Neural crest cell (in vitro differentiated cells): ENCODE results near the gene GAS2L2. TPM values are rescaled to one million over a fixed set of nuclear protein-coding genes. Genes with fewer than 3 reads are reported as not detected.

ENCODE experiments used
- DNase-seq: peaks from one replicate; pipeline ENCODE4 v3.0.0; 2021; ENCODE audit warnings: low read depth, mixed read lengths, low spot score
- H3K27ac Mint-ChIP-seq: one replicate; pipeline ENCODE4 v1.8.0; 2021; ENCODE audit warnings: mild to moderate bottlenecking, mixed read lengths; ENCODE audit not compliant: unreplicated experiment
- H3K27me3 Mint-ChIP-seq: 2 replicates; pipeline ENCODE4 v1.8.0; 2021; ENCODE audit warnings: low read depth, mild to moderate bottlenecking, mixed read lengths
- H3K36me3 Mint-ChIP-seq: 2 replicates; pipeline ENCODE4 v1.8.0; 2021; ENCODE audit warnings: low read depth, mild to moderate bottlenecking, mixed read lengths
- H3K4me1 Mint-ChIP-seq: 2 replicates; pipeline ENCODE4 v1.8.0; 2021; ENCODE audit warnings: mixed read lengths
- H3K4me3 Mint-ChIP-seq: one replicate; pipeline ENCODE4 v1.8.0; 2021; ENCODE audit warnings: mild to moderate bottlenecking, mixed read lengths
- H3K9me3 Mint-ChIP-seq: 2 replicates; pipeline ENCODE4 v1.8.0; 2021; ENCODE audit warnings: mixed read lengths
- CTCF ChIP-seq: fragments of 200-600 bp; sonication (generic); conservative IDR thresholded peaks from 2 replicates; pipeline ENCODE4 v1.5.0; 2021; ENCODE audit warnings: antibody characterized with exemption, mild to moderate bottlenecking
- total RNA-seq: library from RNA; stranded (reverse); gene quantifications from 2 replicates; pipeline ENCODE4 v1.2.1, GENCODE V29; 2021

The GAS2L2 gene
- total RNA-seq, 1 donor from 2014 or later, result 0.12 TPM

GRCh38 chr17:35726127-35726952 is 26.7 kb downstream of the GAS2L2 start:
- no peak for TF ChIP-seq CTCF
- Mint-ChIP-seq H3K36me3 (peaks cover 5% of the 10 kb centered on the region), H3K27me3 (no peaks in the 10 kb centered on the region), H3K4me3 (no peak overlapping the region), H3K27ac (no peak overlapping the region), H3K4me1 (peaks cover 18% of the 10 kb centered on the region), H3K9me3 (no peaks in the 10 kb centered on the region)
- DNase-seq, result no peak

- no peak for TF ChIP-seq CTCF
- H3K27ac Mint-ChIP-seq, result no peak overlapping the region
- H3K27me3 Mint-ChIP-seq, result no peaks in the 10 kb centered on the region
- no peaks in the 10 kb centered on the region for H3K9me3 Mint-ChIP-seq
- H3K36me3 Mint-ChIP-seq, result peaks cover 5% of the 10 kb centered on the region
- peak overlapping the region; percentile 54 for H3K4me3 Mint-ChIP-seq
- DNase-seq, result no peak
- peaks cover 13% of the 10 kb centered on the region for H3K4me1 Mint-ChIP-seq
These were observed 27.3 kb downstream of the GAS2L2 start for GRCh38 chr17:35725802-35726126.

GRCh38 chr17:35725058-35725457 is 28.0 kb downstream of the GAS2L2 start:
- no peak for DNase-seq
- no peak overlapping the region for H3K27ac Mint-ChIP-seq
- TF ChIP-seq CTCF, result no peak
- H3K36me3 Mint-ChIP-seq, result peaks cover 6% of the 10 kb centered on the region
- no peak overlapping the region for H3K4me3 Mint-ChIP-seq
- no peaks in the 10 kb centered on the region for H3K9me3 Mint-ChIP-seq
- H3K4me1 Mint-ChIP-seq, result peaks cover 7% of the 10 kb centered on the region
- no peaks in the 10 kb centered on the region for H3K27me3 Mint-ChIP-seq

GRCh38 chr17:35723735-35724134 is 29.3 kb downstream of the GAS2L2 start:
- no peak overlapping the region for H3K27ac Mint-ChIP-seq
- no peaks in the 10 kb centered on the region for H3K27me3 Mint-ChIP-seq
- no peak overlapping the region for H3K4me3 Mint-ChIP-seq
- no peak for TF ChIP-seq CTCF
- H3K36me3 Mint-ChIP-seq, result peaks cover 12% of the 10 kb centered on the region
- DNase-seq, result no peak
- no peaks in the 10 kb centered on the region for H3K9me3 Mint-ChIP-seq
- H3K4me1 Mint-ChIP-seq, result no peaks in the 10 kb centered on the region

- no peaks in the 10 kb centered on the region for H3K9me3 Mint-ChIP-seq
- DNase-seq, result no peak
- no peak overlapping the region for H3K27ac Mint-ChIP-seq
These were observed 35.6 kb downstream of the GAS2L2 start for GRCh38 chr17:35717475-35717874.

More at GRCh38 chr17:35717475-35717874, 35.6 kb downstream of the GAS2L2 start:
- peaks cover 7% of the 10 kb centered on the region for H3K36me3 Mint-ChIP-seq
- no peak for TF ChIP-seq CTCF
- no peaks in the 10 kb centered on the region for H3K27me3 Mint-ChIP-seq
- H3K4me3 Mint-ChIP-seq, result no peak overlapping the region
- H3K4me1 Mint-ChIP-seq, result no peaks in the 10 kb centered on the region
